Prostate gland (tissue), 2 donors: ENCODE data around the gene SMPX.

ENCODE experiments used
- CTCF ChIP-seq, 4 experiments: fragments of 200-600 bp in 2 of 4; fragments of 450-650 bp in 2 of 4; sonication (generic) in 2 of 4; IDR thresholded peaks; 1 replicate in 3 of 4; 2 replicates in 1 of 4; pipeline ENCODE4 v1.5.1; 2016 to 2019; ENCODE audit warnings: antibody characterized with exemption in 4 of 4, mild to moderate bottlenecking in 2 of 4, moderate library complexity in 2 of 4
- POLR2A ChIP-seq: fragments of 450-650 bp; IDR thresholded peaks from one replicate; pipeline ENCODE4 v1.6.1; 2016; ENCODE audit warnings: antibody characterized with exemption, mild to moderate bottlenecking
- POLR2AphosphoS5 ChIP-seq: sonication (generic); formaldehyde crosslinking; IDR thresholded peaks from one replicate; pipeline ENCODE4 v1.6.1; 2017; ENCODE audit warnings: antibody characterized with exemption

GRCh38 chrX:21757960-21758359, at the start of gene SMPX:
- no peak for TF ChIP-seq CTCF (IDR thresholded peaks at IDR 0.05)
- TF ChIP-seq POLR2A: no peak
- TF ChIP-seq POLR2AphosphoS5: no peak
